ENCODE data around the gene RNF41. TPM values are rescaled to one million over a fixed set of nuclear protein-coding genes. Genes with fewer than 3 reads are reported as not detected.
"Not testable (repeated sequence)": the region's sequence is repeated elsewhere in the genome, so short reads cannot be mapped to it uniquely, and the experiment has no call there.

Gene RNF41
- total and polyA plus RNA-seq, 2 donors (not counting 3 experiments of a cell fraction or from before 2014, with no cell fraction given): 88.3 to 203 TPM

DNA sequence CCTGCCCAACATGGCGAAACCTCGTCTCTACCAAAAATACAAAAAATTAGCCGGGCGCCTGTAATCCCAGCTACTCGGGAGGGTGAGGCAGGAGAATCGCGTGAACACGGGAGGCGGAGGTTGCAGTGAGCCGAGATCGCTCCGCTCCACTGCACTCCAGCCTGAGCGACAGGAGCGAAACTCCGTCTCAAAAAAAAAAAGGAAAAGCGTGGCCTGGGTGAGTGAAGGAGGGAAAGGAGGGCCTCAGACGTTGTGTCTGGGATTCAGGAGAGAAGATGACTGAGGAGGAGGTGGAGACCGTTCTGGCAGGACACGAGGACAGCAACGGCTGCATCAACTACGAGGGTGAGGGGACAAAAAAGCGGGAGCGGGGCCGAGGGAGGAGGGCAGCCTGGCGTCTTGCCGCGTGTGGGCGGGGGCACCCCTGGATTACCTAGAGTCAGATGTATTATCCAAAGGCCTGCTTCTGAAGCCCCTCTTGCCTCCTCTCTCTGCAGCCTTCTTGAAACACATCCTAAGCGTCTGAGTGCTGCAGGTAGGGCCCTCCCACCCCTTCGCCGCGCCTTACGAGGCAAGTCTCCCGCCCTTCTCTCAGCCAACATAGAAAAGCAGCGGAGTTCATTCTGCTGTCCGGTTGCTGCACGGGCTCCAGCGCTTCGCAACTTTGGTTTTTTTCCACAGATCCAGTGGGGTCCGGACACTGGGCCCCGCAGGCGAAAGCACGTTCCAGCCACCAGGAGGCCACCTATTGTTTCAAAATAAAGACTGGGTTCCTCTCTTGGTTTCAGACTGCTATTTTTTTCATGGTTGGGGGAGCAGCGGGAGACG lies 64.3 kb downstream of the RNF41 start:
- no peaks in the 10 kb centered on the region for H3K9me1 ChIP-seq (replicated peaks; ENCODE audit: control insufficient read depth, extremely low read depth, insufficient read depth, low read length)
- ChIA-PET POLR2A (interaction anchor here (0.6 to 2.2 kb wide), 5 partner anchors 14 to 160 kb away, joined by 3 to 38 read pairs (median 8); partner anchors contain the start of genes ESYT1, SUOX and ZC3H10), CTCF (interaction anchor here (1.0 to 2.1 kb wide), 3 partner anchors 13 to 32 kb away, joined by 3 to 14 read pairs (median 4); partner anchors contain the start of genes ESYT1 and SMARCC2)
- H3K79me2 ChIP-seq (ENCODE audit: control insufficient read depth, insufficient read depth, low read length): peaks cover 37% of the 10 kb centered on the region
- H3K27me3 ChIP-seq (ENCODE audit: control insufficient read depth in 2 of 2, insufficient read depth in 2 of 2, low read length in 2 of 2): no peaks in the 10 kb centered on the region
- dilution Hi-C loops (cut with MboI; ENCODE audit: extremely low pct_ligation_motif_present, low sequenced_read_pairs): no loop called here
- H3K4me2 ChIP-seq (ENCODE audit: insufficient read depth, low read length): peak overlapping the region; percentile 54
- no peak for FAIRE-seq
- H4K20me1 ChIP-seq (replicated peaks; ENCODE audit: control insufficient read depth, extremely low read depth, insufficient read depth, low read length): no peaks in the 10 kb centered on the region
- H3K9ac ChIP-seq (replicated peaks; ENCODE audit: extremely low read depth, insufficient read depth, low read length): peak overlapping the region; percentile 44
- intact Hi-C loops (cut with micrococcal nuclease): loop anchor here (1.0 kb wide), 2 partner anchors 13 to 32 kb away; partner anchors contain the start of gene SMARCC2
- H3K9me3 ChIP-seq (replicated peaks; ENCODE audit: control insufficient read depth, insufficient read depth, low read length): no peaks in the 10 kb centered on the region
- TF ChIP-seq, protein P1, sequence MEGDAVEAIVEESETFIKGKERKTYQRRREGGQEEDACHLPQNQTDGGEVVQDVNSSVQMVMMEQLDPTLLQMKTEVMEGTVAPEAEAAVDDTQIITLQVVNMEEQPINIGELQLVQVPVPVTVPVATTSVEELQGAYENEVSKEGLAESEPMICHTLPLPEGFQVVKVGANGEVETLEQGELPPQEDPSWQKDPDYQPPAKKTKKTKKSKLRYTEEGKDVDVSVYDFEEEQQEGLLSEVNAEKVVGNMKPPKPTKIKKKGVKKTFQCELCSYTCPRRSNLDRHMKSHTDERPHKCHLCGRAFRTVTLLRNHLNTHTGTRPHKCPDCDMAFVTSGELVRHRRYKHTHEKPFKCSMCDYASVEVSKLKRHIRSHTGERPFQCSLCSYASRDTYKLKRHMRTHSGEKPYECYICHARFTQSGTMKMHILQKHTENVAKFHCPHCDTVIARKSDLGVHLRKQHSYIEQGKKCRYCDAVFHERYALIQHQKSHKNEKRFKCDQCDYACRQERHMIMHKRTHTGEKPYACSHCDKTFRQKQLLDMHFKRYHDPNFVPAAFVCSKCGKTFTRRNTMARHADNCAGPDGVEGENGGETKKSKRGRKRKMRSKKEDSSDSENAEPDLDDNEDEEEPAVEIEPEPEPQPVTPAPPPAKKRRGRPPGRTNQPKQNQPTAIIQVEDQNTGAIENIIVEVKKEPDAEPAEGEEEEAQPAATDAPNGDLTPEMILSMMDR (IDR thresholded peaks at IDR 0.05; ENCODE audit: extremely low read depth in 1 of 2, insufficient read depth in 1 of 2, low read depth in 1 of 2, low read length in 2 of 2): peak; percentile 64 to 74
- TF ChIP-seq POLR2AphosphoS5 (IDR thresholded peaks at IDR 0.05; ENCODE audit: insufficient read depth, low read depth, low read length) (peak; percentile 57), POLR2A (IDR thresholded peaks at IDR 0.05; ENCODE audit: low read depth, low read length) (peak; percentile 71)
- TF ChIP-seq, protein P2, sequence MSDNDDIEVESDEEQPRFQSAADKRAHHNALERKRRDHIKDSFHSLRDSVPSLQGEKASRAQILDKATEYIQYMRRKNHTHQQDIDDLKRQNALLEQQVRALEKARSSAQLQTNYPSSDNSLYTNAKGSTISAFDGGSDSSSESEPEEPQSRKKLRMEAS (IDR thresholded peaks at IDR 0.05; ENCODE audit: insufficient read depth, insufficient read length): no peak
- peak overlapping the region; percentile 18 for H2AFZ ChIP-seq (ENCODE audit: low read depth, low read length)
- no TSS peak for BruUV-seq (replicated peaks)
- H3K27ac ChIP-seq (ENCODE audit: insufficient read depth, low read depth, low read length): peak overlapping the region; percentile 37
- H3K36me3 ChIP-seq (ENCODE audit: control insufficient read depth in 2 of 2, extremely low read depth in 1 of 2, insufficient read depth in 2 of 2, low read length in 2 of 2): peaks cover 18 to 26% of the 10 kb centered on the region in 2 experiments
- H3K4me3 ChIP-seq (replicated peaks in 1 of 3; ENCODE audit: insufficient read depth in 1 of 3, low read depth in 1 of 3, low read length in 3 of 3): peak overlapping the region in 2 of 3 experiments; percentile 17 to 78
- H3K4me1 ChIP-seq (ENCODE audit: control insufficient read depth, extremely low read depth, insufficient read depth, low read length): peaks cover 32% of the 10 kb centered on the region
- peak; percentile 90 for DNase-seq (ENCODE audit: low read depth, low spot score)

DNA sequence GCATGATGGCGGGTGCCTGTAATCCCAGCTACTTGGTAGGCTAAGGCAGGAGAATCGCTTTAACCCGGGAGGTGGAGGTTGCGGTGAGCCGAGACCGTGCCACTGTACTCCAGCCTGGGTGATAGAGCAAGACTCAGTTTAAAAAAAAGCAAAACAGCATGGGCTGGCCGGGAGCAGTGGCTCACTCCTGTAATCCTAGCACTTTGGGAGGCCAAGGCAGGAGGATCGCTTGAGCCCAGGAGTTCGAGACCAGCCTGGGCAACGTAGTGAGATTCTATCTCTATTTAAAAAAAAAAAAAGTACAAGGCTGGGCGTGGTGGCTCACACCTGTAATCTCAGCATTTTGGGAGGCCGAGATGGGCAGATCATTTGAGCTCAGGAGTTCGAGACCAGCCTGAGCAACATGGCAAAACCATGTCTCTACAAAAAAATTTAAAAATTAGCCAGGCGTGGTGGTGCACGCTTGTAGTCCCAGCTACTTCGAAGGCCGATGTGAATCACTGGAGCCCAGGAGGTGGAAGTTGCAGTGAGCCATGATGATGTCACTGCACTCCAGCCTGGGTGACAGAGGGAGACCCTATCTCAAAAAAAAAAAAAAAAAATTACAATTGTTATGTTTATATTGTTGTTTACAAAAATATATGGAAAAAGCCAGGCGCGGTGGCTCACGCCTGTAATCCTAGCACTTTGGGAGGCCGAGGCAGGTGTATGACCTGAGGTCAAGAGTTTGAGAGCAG lies 65.1 kb downstream of the RNF41 start:
- H3K36me3 ChIP-seq (ENCODE audit: control insufficient read depth in 2 of 2, extremely low read depth in 1 of 2, insufficient read depth in 2 of 2, low read length in 2 of 2): peaks cover 11 to 20% of the 10 kb centered on the region in 2 experiments
- H3K9me3 ChIP-seq (replicated peaks; ENCODE audit: control insufficient read depth, insufficient read depth, low read length); H4K20me1 ChIP-seq (replicated peaks; ENCODE audit: control insufficient read depth, extremely low read depth, insufficient read depth, low read length); H3K4me3 ChIP-seq (replicated peaks in 1 of 3; ENCODE audit: insufficient read depth in 1 of 3, low read depth in 1 of 3, low read length in 3 of 3); H3K9me1 ChIP-seq (replicated peaks; ENCODE audit: control insufficient read depth, extremely low read depth, insufficient read depth, low read length); DNase-seq (ENCODE audit: low read depth, low spot score); H3K9ac ChIP-seq (replicated peaks; ENCODE audit: extremely low read depth, insufficient read depth, low read length); FAIRE-seq; BruUV-seq (replicated peaks); H2AFZ ChIP-seq (ENCODE audit: low read depth, low read length); H3K27me3 ChIP-seq (ENCODE audit: control insufficient read depth in 2 of 2, insufficient read depth in 2 of 2, low read length in 2 of 2); H3K27ac ChIP-seq (ENCODE audit: insufficient read depth, low read depth, low read length); dilution Hi-C loops (cut with MboI; ENCODE audit: extremely low pct_ligation_motif_present, low sequenced_read_pairs); H3K4me2 ChIP-seq (ENCODE audit: insufficient read depth, low read length): not testable (repeated sequence)
- CTCF ChIA-PET: interaction anchor here (0.7 to 1.4 kb wide), 2 partner anchors 29 to 31 kb away, joined by 3 to 4 read pairs; partner anchors contain the start of gene ESYT1
- intact Hi-C loops (cut with micrococcal nuclease): loop anchor here (1.0 kb wide), 2 partner anchors 12 to 33 kb away; partner anchors contain the start of gene SMARCC2
- peaks cover 37% of the 10 kb centered on the region for H3K79me2 ChIP-seq (ENCODE audit: control insufficient read depth, insufficient read depth, low read length)
- H3K4me1 ChIP-seq (ENCODE audit: control insufficient read depth, extremely low read depth, insufficient read depth, low read length): peaks cover 35% of the 10 kb centered on the region
- POLR2A ChIA-PET: interaction anchor here (0.7 kb wide), 1 partner anchor 39 kb away, joined by 3 read pairs; the partner anchor contains the start of gene ZC3H10

Data from endothelial cell of umbilical vein (primary cell).